D721Med (cell line): ENCODE data around the gene GMDS.

ENCODE experiments used
- DNase-seq: peaks from one replicate; pipeline ENCODE4 v3.0.0; 2011; ENCODE audit warnings: low spot score; ENCODE audit not compliant: insufficient read length
- FAIRE-seq: peaks from 2 replicates; lab custom pipeline; 2011; peaks lifted over from hg19 to GRCh38; lab: Jason Lieb, UNC
- CTCF ChIP-seq: IDR thresholded peaks from 2 replicates; pipeline ENCODE4 v1.5.1; 2012; ENCODE audit warnings: mild to moderate bottlenecking, control low read depth; ENCODE audit not compliant: insufficient read depth; ENCODE audit errors: missing control alignments

Gene GMDS

GRCh38 chr6:1597121-1597744, 648.2 kb downstream of the GMDS start:
- FAIRE-seq, result no peak
- DNase-seq, result no peak
- TF ChIP-seq CTCF, result no peak

- FAIRE-seq, result no peak
- TF ChIP-seq CTCF, result peak; percentile 96
Measured at GRCh38 chr6:1596088-1596852, 649.1 kb downstream of the GMDS start.

GRCh38 chr6:1595271-1596087, 649.9 kb downstream of the GMDS start:
- no peak for TF ChIP-seq CTCF
- DNase-seq (no peak), FAIRE-seq (no peak)

More at GRCh38 chr6:1596088-1596852, 649.1 kb downstream of the GMDS start:
- DNase-seq, result no peak

DNA sequence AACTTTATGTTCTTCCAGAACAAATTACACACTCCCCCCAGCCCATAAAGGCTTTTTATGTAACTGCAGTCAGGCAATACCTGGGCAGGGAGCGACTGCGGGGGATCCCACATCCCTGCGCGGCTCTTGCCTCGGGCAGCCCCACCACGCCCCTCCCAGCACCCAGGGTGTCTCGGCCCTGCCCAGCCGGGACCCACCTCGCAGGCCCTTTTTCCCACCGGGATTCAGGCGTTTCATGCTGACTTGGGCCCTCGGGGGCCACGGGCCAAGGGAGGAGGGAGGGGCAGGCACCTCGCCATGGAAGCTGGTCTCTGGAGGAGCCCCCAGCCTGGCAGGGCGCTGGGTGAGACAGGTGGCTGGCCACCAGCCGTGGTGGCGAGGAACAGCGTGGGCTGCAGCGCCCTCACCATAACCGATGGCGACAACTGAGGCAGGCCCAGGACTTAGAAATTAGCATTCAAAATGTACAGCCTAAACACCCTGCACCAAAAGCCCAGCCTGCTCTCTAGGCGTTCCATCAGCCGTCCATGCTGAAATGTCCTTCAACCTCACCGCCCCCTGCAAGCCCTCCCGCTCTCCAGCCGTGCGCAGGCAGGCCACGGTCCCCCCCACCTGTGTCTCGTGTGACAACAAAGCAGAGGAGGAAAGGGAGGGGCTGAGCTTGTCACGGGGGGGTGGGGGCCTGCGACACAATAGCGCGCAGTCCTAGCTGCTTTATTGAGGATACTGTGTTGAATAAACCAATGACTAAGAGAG, 650.8 kb downstream of the GMDS start:
- DNase-seq (no peak), FAIRE-seq (no peak)
- TF ChIP-seq CTCF, result no peak

DNA sequence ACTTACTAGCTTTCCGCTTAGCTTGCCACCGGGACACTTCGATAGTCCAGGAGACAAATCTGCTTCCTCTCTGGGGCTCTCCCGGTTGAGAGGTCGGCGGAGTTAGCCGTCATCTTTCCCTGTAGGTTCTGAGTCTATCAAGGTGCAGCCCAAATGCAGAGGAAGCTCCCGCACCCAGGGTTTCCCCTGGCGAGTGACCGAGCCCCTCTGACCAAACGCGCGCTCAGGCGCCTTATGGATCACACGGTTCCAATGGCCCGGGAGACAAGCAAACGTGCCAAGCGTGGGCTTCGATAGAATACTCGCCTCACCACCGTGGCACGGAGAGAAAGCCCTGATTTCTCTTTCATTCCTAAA, 651.5 kb downstream of the GMDS start:
- TF ChIP-seq CTCF, result no peak
- DNase-seq, result no peak
- no peak for FAIRE-seq

DNA sequence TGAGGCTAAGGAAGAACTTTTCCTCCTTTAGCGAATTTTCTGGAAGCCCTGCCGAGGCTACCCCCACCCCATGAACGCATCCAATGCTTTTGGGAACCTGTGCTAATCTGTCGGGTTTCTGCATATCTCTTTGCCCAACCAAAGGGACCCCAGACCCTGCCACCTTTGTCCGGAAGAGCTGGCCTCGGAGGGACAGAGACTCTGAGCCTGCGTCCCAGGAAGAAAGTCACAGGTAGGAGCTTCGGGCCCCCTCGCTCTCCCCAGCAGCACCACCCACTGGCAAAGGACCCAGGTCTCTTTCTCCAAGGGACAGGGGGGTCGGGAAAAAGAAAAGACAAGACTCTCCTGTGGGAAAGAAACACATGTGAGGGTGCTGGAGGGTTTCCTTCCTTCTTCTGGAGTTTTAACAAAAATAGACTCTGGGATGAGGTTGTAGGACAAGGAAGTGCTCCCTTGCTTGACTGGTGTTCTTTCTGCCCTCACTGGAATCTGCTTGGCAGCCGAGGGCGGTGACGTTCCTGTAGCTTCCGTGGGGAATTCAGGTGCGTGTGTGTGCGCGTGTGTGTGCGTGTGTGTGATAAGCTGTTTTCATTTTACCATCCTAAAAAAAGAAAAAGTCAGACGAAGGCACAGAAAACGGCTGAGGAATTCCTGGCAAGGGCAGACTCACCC, 652.0 kb downstream of the GMDS start:
- TF ChIP-seq CTCF, result no peak
- FAIRE-seq (no peak), DNase-seq (no peak)
